Psoas muscle (tissue), 8 donors: Measurements from ENCODE around the gene METTL26. TPM values are rescaled to one million over a fixed set of nuclear protein-coding genes. Genes with fewer than 3 reads are reported as not detected.

Experiments
- ATAC-seq, 4 donors: fragments of 200-7000 bp; cut with Tn5 transposase; one replicate each; pipeline ENCODE4 v1.9.1; 2020; ENCODE audit warnings: moderate library complexity in 3 of 4, mild to moderate bottlenecking in 2 of 4
- DNase-seq, 2 donors: peaks; one replicate each; pipeline ENCODE4 v3.0.0-alpha.2; 2020
- H3K27ac ChIP-seq: fragments of 200-600 bp; one replicate; pipeline ENCODE4 v1.8.0; 2022
- H3K27me3 ChIP-seq, 3 donors: fragments of 200-600 bp in 1 of 3; one replicate each; pipeline versions ENCODE4 v1.6.1 to v1.8.0; 2013 to 2022; ENCODE audit warnings: low read length in 2 of 3, mild to moderate bottlenecking in 2 of 3, moderate library complexity in 1 of 3; ENCODE audit not compliant: insufficient read depth in 3 of 3
- H3K36me3 ChIP-seq, 2 donors: fragments of 200-600 bp in 1 of 2; one replicate each; pipeline versions ENCODE4 v1.6.1 to v1.8.0; 2013 to 2022; ENCODE audit warnings: low read depth in 1 of 2, mild to moderate bottlenecking in 1 of 2, moderate library complexity in 1 of 2; ENCODE audit not compliant: insufficient read depth in 1 of 2
- H3K4me1 ChIP-seq: fragments of 200-600 bp; one replicate; pipeline ENCODE4 v1.8.0; 2022
- H3K4me3 ChIP-seq: fragments of 200-600 bp; one replicate; pipeline ENCODE4 v1.8.0; 2022; ENCODE audit warnings: mild to moderate bottlenecking
- H3K9me3 ChIP-seq: fragments of 200-600 bp; one replicate; pipeline ENCODE4 v1.8.0; 2022
- WGBS, 3 donors: extraction: QIAGEN DNeasy Blood & Tissue Kit; methylation state at CpG; one replicate each; pipeline versions ENCODE4 v1.1.6 to v1.1.7; 2013; 5-methylcytosine and 5-hydroxymethylcytosine counted together
- intact Hi-C, 2 donors: fragments of 100-400 bp; cut with DNase I; formaldehyde crosslinking; loops; one replicate each; pipeline versions ENCODE4 v1.11.0 to v1.14.2; 2022
- polyA plus RNA-seq, 3 donors: library from polyadenylated mRNA; stranded (reverse); fragments of 200-250 nt; gene quantifications; one replicate each; pipeline ENCODE4 v1.2.3, GENCODE V29; 2013
- total RNA-seq, 4 donors: library from RNA; stranded (reverse); fragmentation: NEBNext Ultra II Directional in 2 of 4; extraction: Animal tissue kit (Norgen Biotek cat#: 25700) in 2 of 4; gene quantifications; one replicate each; pipeline versions ENCODE4 v1.2.1 to v1.2.4, GENCODE V29; 2021 to 2023
- TF ChIP-seq, protein P1 (sequence below): fragments of 200-600 bp; IDR thresholded peaks from one replicate; pipeline ENCODE4 v1.8.0; 2022; ENCODE audit warnings: antibody characterized with exemption
- donor health status: healthy with polysubstance abuse.
- donor health status: DM: no; HTN: no; CAD: no; lungs with moderate emphysema.
- donor health status: Bipolar disorder and iron deficiency.
- donor health status: healthy.
- donor health status: DM: yes; HTN: yes; CAD: no.
- donor health status: DM: no; HTN: no; CAD: no.
- donor health status: DM: no; HTN: no; CAD: no.
- donor health status: DM: yes; HTN: yes; CAD: no.

The METTL26 gene
- total and polyA plus RNA-seq, 7 donors = 42.4 to 97.8 (median 55.6) TPM

DNA sequence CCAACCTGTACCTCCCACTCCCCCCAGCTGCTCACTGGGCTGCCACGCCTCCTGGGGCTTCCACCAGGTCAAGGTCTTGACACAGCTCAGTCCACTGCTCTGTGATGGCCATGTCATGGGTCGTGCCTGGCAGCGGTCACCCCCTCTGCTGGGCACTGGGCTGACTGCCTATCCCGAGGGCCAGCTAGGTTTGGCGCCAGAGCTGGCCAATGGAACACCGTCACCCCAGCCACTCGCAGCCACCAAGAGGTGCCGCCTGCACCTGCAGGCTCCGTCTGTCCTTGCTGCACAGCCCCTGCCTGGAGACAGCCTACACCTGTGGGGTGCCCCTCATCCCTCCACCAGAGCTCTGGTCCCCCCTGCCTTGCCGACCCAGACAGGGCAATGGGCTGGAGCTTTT lies 50.8 kb downstream of the METTL26 start:
- H3K27me3 ChIP-seq = no peaks in the 10 kb centered on the region
- H3K4me3 ChIP-seq = no peak overlapping the region
- H3K9me3 ChIP-seq = no peaks in the 10 kb centered on the region
- peaks cover 33% of the 10 kb centered on the region for H3K4me1 ChIP-seq
- intact Hi-C loops = no loop called here
- H3K36me3 ChIP-seq = peaks cover 0 to 5% of the 10 kb centered on the region in 2 donors
- ATAC-seq (no peak), DNase-seq (no peak)
- WGBS, 3 donors = 9 to 24% (median 12%) methylated on average over 10 of the region's 10 CpGs
- H3K27ac ChIP-seq = no peak overlapping the region
- TF ChIP-seq, protein P1, sequence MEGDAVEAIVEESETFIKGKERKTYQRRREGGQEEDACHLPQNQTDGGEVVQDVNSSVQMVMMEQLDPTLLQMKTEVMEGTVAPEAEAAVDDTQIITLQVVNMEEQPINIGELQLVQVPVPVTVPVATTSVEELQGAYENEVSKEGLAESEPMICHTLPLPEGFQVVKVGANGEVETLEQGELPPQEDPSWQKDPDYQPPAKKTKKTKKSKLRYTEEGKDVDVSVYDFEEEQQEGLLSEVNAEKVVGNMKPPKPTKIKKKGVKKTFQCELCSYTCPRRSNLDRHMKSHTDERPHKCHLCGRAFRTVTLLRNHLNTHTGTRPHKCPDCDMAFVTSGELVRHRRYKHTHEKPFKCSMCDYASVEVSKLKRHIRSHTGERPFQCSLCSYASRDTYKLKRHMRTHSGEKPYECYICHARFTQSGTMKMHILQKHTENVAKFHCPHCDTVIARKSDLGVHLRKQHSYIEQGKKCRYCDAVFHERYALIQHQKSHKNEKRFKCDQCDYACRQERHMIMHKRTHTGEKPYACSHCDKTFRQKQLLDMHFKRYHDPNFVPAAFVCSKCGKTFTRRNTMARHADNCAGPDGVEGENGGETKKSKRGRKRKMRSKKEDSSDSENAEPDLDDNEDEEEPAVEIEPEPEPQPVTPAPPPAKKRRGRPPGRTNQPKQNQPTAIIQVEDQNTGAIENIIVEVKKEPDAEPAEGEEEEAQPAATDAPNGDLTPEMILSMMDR = no peak

Other genes with a start within 250 kb of the METTL26 start
- gene NME4, start 239.1 kb downstream of the METTL26 start, total RNA-seq = 10 to 100 TPM; 19.5 to 39.7 (median 29.6) TPM
- gene NME4, start 239.1 kb downstream of the METTL26 start, polyA plus RNA-seq = 10 to 100 TPM; 16.0 to 30.7 (median 22.7) TPM
- 10 to 100 TPM; 13.9 to 22.9 (median 19.6) TPM for gene DECR2, start 234.4 kb downstream of the METTL26 start, total RNA-seq
- 10 to 100 TPM; 14.1 to 18.1 (median 15.8) TPM for gene DECR2, start 234.4 kb downstream of the METTL26 start, polyA plus RNA-seq
- gene RAB11FIP3, start 210.7 kb downstream of the METTL26 start, total RNA-seq = 10 to 100 TPM; 44.7 to 89.5 (median 71.5) TPM
- gene RAB11FIP3, start 210.7 kb downstream of the METTL26 start, polyA plus RNA-seq = 10 to 100 TPM; 20.3 to 26.1 (median 26.1) TPM
- gene CAPN15, start 108.6 kb downstream of the METTL26 start, total RNA-seq = 10 to 100 TPM; 15.5 to 32.1 (median 26.8) TPM
- gene CAPN15, start 108.6 kb downstream of the METTL26 start, polyA plus RNA-seq = 10 to 100 TPM; 14.9 to 26.4 (median 22.6) TPM
- not detected for gene PRR35, start 75.9 kb downstream of the METTL26 start, total RNA-seq
- not detected for gene PRR35, start 75.9 kb downstream of the METTL26 start, polyA plus RNA-seq
- gene NHLRC4, start 69.3 kb downstream of the METTL26 start, total RNA-seq = under 1 TPM in 3 of 4 donors, not detected in 1; 0.19 to 0.39 (median 0.27) TPM
- under 1 TPM; 0.06 to 0.38 (median 0.27) TPM for gene NHLRC4, start 69.3 kb downstream of the METTL26 start, polyA plus RNA-seq
- 10 to 100 TPM; 18.3 to 26.3 (median 22.0) TPM for gene PIGQ, start 66.3 kb downstream of the METTL26 start, total RNA-seq
- 10 to 100 TPM; 26.5 to 39.9 (median 27.2) TPM for gene PIGQ, start 66.3 kb downstream of the METTL26 start, polyA plus RNA-seq
- 10 to 100 TPM; 12.3 to 20.2 (median 14.4) TPM for gene RAB40C, start 46.2 kb downstream of the METTL26 start, total RNA-seq
- 10 to 100 TPM; 14.7 to 16.3 (median 15.7) TPM for gene RAB40C, start 46.2 kb downstream of the METTL26 start, polyA plus RNA-seq
- gene WFIKKN1, start 5.3 kb downstream of the METTL26 start, total RNA-seq = 1 to 10 TPM in 2 of 4 donors, under 1 TPM in 2; 0.30 to 2.0 (median 0.82) TPM
- under 1 TPM; 0.31 to 0.61 (median 0.36) TPM for gene WFIKKN1, start 5.3 kb downstream of the METTL26 start, polyA plus RNA-seq
- 10 to 100 TPM; 61.6 to 80.2 (median 68.9) TPM for gene MCRIP2, start 5.5 kb upstream of the METTL26 start, total RNA-seq
- 100 to 1,000 TPM in 2 of 3 donors, 10 to 100 TPM in 1; 95.1 to 124 (median 108) TPM for gene MCRIP2, start 5.5 kb upstream of the METTL26 start, polyA plus RNA-seq
- gene WDR90, start 13.1 kb upstream of the METTL26 start, total RNA-seq = 1 to 10 TPM; 4.0 to 9.6 (median 8.1) TPM
- gene WDR90, start 13.1 kb upstream of the METTL26 start, polyA plus RNA-seq = 1 to 10 TPM; 5.6 to 9.7 (median 6.4) TPM
- gene RHOT2, start 31.8 kb upstream of the METTL26 start, total RNA-seq = 10 to 100 TPM; 38.8 to 56.8 (median 48.8) TPM
- 10 to 100 TPM; 47.7 to 75.8 (median 52.6) TPM for gene RHOT2, start 31.8 kb upstream of the METTL26 start, polyA plus RNA-seq
- under 1 TPM; 0.13 to 0.42 (median 0.29) TPM for gene RHBDL1, start 39.4 kb upstream of the METTL26 start, total RNA-seq
- under 1 TPM; 0.06 to 0.08 (median 0.08) TPM for gene RHBDL1, start 39.4 kb upstream of the METTL26 start, polyA plus RNA-seq
- 100 to 1,000 TPM; 108 to 150 (median 115) TPM for gene STUB1, start 44.1 kb upstream of the METTL26 start, total RNA-seq
- 100 to 1,000 TPM; 127 to 147 (median 134) TPM for gene STUB1, start 44.1 kb upstream of the METTL26 start, polyA plus RNA-seq
- 10 to 100 TPM; 19.1 to 27.5 (median 23.1) TPM for gene JMJD8, start 48.0 kb upstream of the METTL26 start, total RNA-seq
- 10 to 100 TPM; 25.5 to 63.5 (median 41.5) TPM for gene JMJD8, start 48.0 kb upstream of the METTL26 start, polyA plus RNA-seq
- gene WDR24, start 54.1 kb upstream of the METTL26 start, total RNA-seq = 10 to 100 TPM in 3 of 4 donors, 1 to 10 TPM in 1; 9.9 to 15.0 (median 12.1) TPM
- 10 to 100 TPM in 1 of 3 donors, 1 to 10 TPM in 2; 5.2 to 15.8 (median 8.8) TPM for gene WDR24, start 54.1 kb upstream of the METTL26 start, polyA plus RNA-seq
- gene FBXL16, start 69.5 kb upstream of the METTL26 start, total RNA-seq = under 1 TPM in 2 of 4 donors, not detected in 2; 0.08 TPM
- under 1 TPM; 0.04 to 0.16 (median 0.10) TPM for gene FBXL16, start 69.5 kb upstream of the METTL26 start, polyA plus RNA-seq
- gene METRN, start 78.8 kb upstream of the METTL26 start, total RNA-seq = 10 to 100 TPM; 19.6 to 25.8 (median 22.8) TPM
- gene METRN, start 78.8 kb upstream of the METTL26 start, polyA plus RNA-seq = 10 to 100 TPM; 17.9 to 28.0 (median 27.4) TPM
- 10 to 100 TPM; 30.9 to 45.6 (median 34.5) TPM for gene ANTKMT, start 84.8 kb upstream of the METTL26 start, total RNA-seq
- gene ANTKMT, start 84.8 kb upstream of the METTL26 start, polyA plus RNA-seq = 10 to 100 TPM; 16.1 to 56.0 (median 26.3) TPM
- gene CCDC78, start 90.1 kb upstream of the METTL26 start, total RNA-seq = under 1 TPM in 1 of 4 donors, not detected in 3; 0.11 TPM
- under 1 TPM in 2 of 3 donors, not detected in 1; 0.12 to 0.16 TPM for gene CCDC78, start 90.1 kb upstream of the METTL26 start, polyA plus RNA-seq
- gene HAGHL, start 90.8 kb upstream of the METTL26 start, total RNA-seq = 1 to 10 TPM in 1 of 4 donors, under 1 TPM in 3; 0.42 to 1.6 (median 0.71) TPM
- 1 to 10 TPM in 1 of 3 donors, under 1 TPM in 2; 0.38 to 4.4 (median 0.58) TPM for gene HAGHL, start 90.8 kb upstream of the METTL26 start, polyA plus RNA-seq
- 10 to 100 TPM; 12.3 to 25.9 (median 23.6) TPM for gene CIAO3, start 104.7 kb upstream of the METTL26 start, total RNA-seq
- 10 to 100 TPM; 26.7 to 43.0 (median 38.9) TPM for gene CIAO3, start 104.7 kb upstream of the METTL26 start, polyA plus RNA-seq
- under 1 TPM in 1 of 4 donors, not detected in 3; 0.17 TPM for gene MSLN, start 124.4 kb upstream of the METTL26 start, total RNA-seq
- under 1 TPM; 0.03 to 0.10 (median 0.08) TPM for gene MSLN, start 124.4 kb upstream of the METTL26 start, polyA plus RNA-seq
- 10 to 100 TPM in 1 of 4 donors, 1 to 10 TPM in 3; 4.4 to 10.9 (median 7.6) TPM for gene RPUSD1, start 152.1 kb upstream of the METTL26 start, total RNA-seq
- 10 to 100 TPM; 11.7 to 25.7 (median 25.2) TPM for gene RPUSD1, start 152.1 kb upstream of the METTL26 start, polyA plus RNA-seq
- gene CHTF18, start 152.3 kb upstream of the METTL26 start, total RNA-seq = 1 to 10 TPM; 2.5 to 4.5 (median 4.0) TPM
- 1 to 10 TPM; 1.7 to 8.4 (median 2.2) TPM for gene CHTF18, start 152.3 kb upstream of the METTL26 start, polyA plus RNA-seq
- gene GNG13, start 164.4 kb upstream of the METTL26 start, total RNA-seq = not detected
- not detected for gene GNG13, start 164.4 kb upstream of the METTL26 start, polyA plus RNA-seq